Vagina (tissue), 2 donors: Measurements from ENCODE around the gene RASGRP4.

ENCODE experiments used
- POLR2A ChIP-seq, 2 donors: fragments of 450-650 bp; IDR thresholded peaks; one replicate each; pipeline ENCODE4 v1.6.1; 2017; ENCODE audit warnings: antibody characterized with exemption in 2 of 2, mild to moderate bottlenecking in 2 of 2, moderate library complexity in 2 of 2
- POLR2AphosphoS5 ChIP-seq, 2 donors: sonication (generic); formaldehyde crosslinking; IDR thresholded peaks; one replicate each; pipeline ENCODE4 v1.9.0; 2017; ENCODE audit warnings: antibody characterized with exemption in 2 of 2, mild to moderate bottlenecking in 2 of 2, low read depth in 1 of 2; ENCODE audit not compliant: insufficient read depth in 1 of 2

DNA sequence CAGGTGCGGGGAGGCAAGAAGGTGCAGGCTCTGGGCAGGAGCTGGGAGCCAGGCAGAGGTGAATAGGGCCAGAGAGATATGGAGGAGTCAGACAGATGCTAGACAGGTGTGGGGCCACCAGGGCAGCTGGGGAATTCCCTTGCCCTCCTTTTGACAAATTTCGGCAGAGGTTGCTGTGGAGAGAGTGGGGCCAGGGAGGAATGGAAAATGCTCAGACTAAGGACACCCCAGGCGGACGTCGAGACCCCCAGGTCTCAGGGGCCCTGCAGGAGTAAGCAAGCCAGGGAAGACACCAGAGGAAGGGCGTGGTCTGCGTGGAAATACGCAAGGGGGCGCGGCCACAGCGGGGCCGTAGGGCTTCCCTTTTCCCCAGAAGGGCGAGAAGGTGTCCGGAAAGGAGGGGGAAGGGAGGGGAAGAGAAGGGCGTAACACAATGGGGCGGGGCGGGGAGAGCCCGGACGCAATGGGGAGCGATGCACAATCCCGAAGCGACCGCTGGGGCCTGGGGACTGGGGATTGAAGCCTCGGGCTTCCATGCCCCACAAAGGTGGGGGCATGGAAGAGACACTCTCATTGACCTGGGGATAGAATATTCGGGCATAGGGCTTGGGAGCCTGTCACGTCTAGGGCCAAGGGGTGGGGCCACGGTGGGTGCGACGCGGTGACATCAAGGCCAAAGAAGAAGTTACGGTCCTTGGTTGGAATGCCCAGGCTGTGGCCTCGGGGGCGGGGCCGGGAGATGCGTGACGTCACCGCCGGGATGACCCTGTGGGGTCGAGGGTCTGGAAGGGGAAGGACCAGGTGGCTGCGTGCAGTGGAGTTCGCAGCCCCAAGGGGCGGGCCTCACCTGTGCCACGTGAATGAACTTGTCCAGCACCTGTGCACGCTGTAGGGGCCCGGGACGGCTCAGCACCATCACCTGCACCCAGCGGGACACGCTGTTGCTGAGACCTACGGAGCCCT is 8.2 kb downstream of the RASGRP4 start:
- TF ChIP-seq POLR2A (IDR thresholded peaks at IDR 0.05) = no peak
- TF ChIP-seq POLR2AphosphoS5 (IDR thresholded peaks at IDR 0.05; ENCODE audit: insufficient read depth in 1 of 2, low read depth in 1 of 2) = no peak
